Neutrophil (primary cell): ENCODE measurements around the gene CEP20.

Source experiments
- H3K27ac ChIP-seq: fragments of 200-600 bp; sonication (generic); 2 replicates; pipeline ENCODE4 v1.5.1; 2016; ENCODE audit warnings: mild to moderate bottlenecking, moderate library complexity
- H3K27me3 ChIP-seq: fragments of 200-600 bp; sonication (generic); 2 replicates; pipeline ENCODE4 v1.6.0; 2016; ENCODE audit warnings: mild to moderate bottlenecking
- H3K36me3 ChIP-seq: fragments of 200-600 bp; sonication (generic); 2 replicates; pipeline ENCODE4 v1.5.1; 2017
- H3K4me1 ChIP-seq, 2 experiments: fragments of 200-600 bp in 1 of 2; sonication (generic) in 1 of 2; 1 replicate in 1 of 2; 2 replicates in 1 of 2; pipeline versions ENCODE4 v1.5.1 to v1.6.1; 2013 to 2016; ENCODE audit warnings: low read depth in 1 of 2, low read length in 1 of 2, mild to moderate bottlenecking in 1 of 2, moderate library complexity in 1 of 2; ENCODE audit not compliant: control insufficient read depth in 1 of 2, insufficient read depth in 1 of 2
- H3K4me3 ChIP-seq, 2 experiments: fragments of 200-600 bp in 1 of 2; sonication (generic) in 1 of 2; 1 replicate in 1 of 2; 2 replicates in 1 of 2; pipeline ENCODE4 v1.5.1; 2013 to 2016; ENCODE audit warnings: low read depth in 1 of 2, low read length in 1 of 2, mild to moderate bottlenecking in 1 of 2, moderate library complexity in 1 of 2
- H3K9me3 ChIP-seq: fragments of 200-600 bp; sonication (generic); 2 replicates; pipeline ENCODE4 v1.5.1; 2016
- CTCF ChIP-seq: fragments of 200-600 bp; sonication (generic); IDR thresholded peaks from 2 replicates; pipeline ENCODE4 v1.5.1; 2016; ENCODE audit warnings: antibody characterized with exemption

Gene CEP20

GRCh38 chr16:15870011-15870410 is 18.4 kb downstream of the CEP20 start:
- Histone ChIP-seq H3K9me3 (no peaks in the 10 kb centered on the region), H3K4me1 (peaks cover 7 to 13% of the 10 kb centered on the region in 2 experiments), H3K36me3 (peaks cover 48% of the 10 kb centered on the region), H3K27ac (peak overlapping the region; percentile 63), H3K4me3 (no peak overlapping the region), H3K27me3 (no peaks in the 10 kb centered on the region)
- TF ChIP-seq CTCF: no peak

GRCh38 chr16:15866451-15866850 is 22.0 kb downstream of the CEP20 start:
- Histone ChIP-seq H3K4me3 (no peak overlapping the region), H3K27ac (no peak overlapping the region), H3K27me3 (no peaks in the 10 kb centered on the region), H3K9me3 (no peaks in the 10 kb centered on the region), H3K36me3 (peaks cover 38% of the 10 kb centered on the region), H3K4me1 (peaks cover 7 to 13% of the 10 kb centered on the region in 2 experiments)
- no peak for TF ChIP-seq CTCF

GRCh38 chr16:15865742-15866141 is 22.7 kb downstream of the CEP20 start:
- Histone ChIP-seq H3K36me3 (peaks cover 31% of the 10 kb centered on the region), H3K4me3 (no peak overlapping the region), H3K9me3 (no peaks in the 10 kb centered on the region), H3K27me3 (no peaks in the 10 kb centered on the region), H3K27ac (no peak overlapping the region), H3K4me1 (peaks cover 7 to 13% of the 10 kb centered on the region in 2 experiments)
- no peak for TF ChIP-seq CTCF

GRCh38 chr16:15864939-15865338 is 23.5 kb downstream of the CEP20 start:
- Histone ChIP-seq H3K36me3 (peaks cover 31% of the 10 kb centered on the region), H3K9me3 (no peaks in the 10 kb centered on the region), H3K27ac (no peak overlapping the region), H3K4me1 (peaks cover 4 to 7% of the 10 kb centered on the region in 2 experiments), H3K4me3 (no peak overlapping the region), H3K27me3 (no peaks in the 10 kb centered on the region)
- no peak for TF ChIP-seq CTCF

GRCh38 chr16:15861996-15862395 is 26.4 kb downstream of the CEP20 start:
- Histone ChIP-seq H3K4me3 (no peak overlapping the region), H3K36me3 (peaks cover 24% of the 10 kb centered on the region), H3K4me1 (peaks cover 10 to 14% of the 10 kb centered on the region in 2 experiments), H3K9me3 (no peaks in the 10 kb centered on the region), H3K27me3 (peaks cover 28% of the 10 kb centered on the region), H3K27ac (no peak overlapping the region)
- no peak for TF ChIP-seq CTCF
